GM19351 (cell line): ENCODE measurements around the gene STOML1.
"Not testable (repeated sequence)": the region's sequence is repeated elsewhere in the genome, so short reads cannot be mapped to it uniquely, and the experiment has no call there.

ENCODE experiments used
- ATAC-seq: cut with Tn5 transposase; IDR thresholded peaks from one replicate; pipeline ENCODE4 v1.9.1; 2021; ENCODE audit warnings: mild to moderate bottlenecking, moderate library complexity; ENCODE audit not compliant: unreplicated experiment

STOML1 gene

GRCh38 chr15:73988445-73988969 lies 3.6 kb downstream of the STOML1 start:
- ATAC-seq = no peak

DNA sequence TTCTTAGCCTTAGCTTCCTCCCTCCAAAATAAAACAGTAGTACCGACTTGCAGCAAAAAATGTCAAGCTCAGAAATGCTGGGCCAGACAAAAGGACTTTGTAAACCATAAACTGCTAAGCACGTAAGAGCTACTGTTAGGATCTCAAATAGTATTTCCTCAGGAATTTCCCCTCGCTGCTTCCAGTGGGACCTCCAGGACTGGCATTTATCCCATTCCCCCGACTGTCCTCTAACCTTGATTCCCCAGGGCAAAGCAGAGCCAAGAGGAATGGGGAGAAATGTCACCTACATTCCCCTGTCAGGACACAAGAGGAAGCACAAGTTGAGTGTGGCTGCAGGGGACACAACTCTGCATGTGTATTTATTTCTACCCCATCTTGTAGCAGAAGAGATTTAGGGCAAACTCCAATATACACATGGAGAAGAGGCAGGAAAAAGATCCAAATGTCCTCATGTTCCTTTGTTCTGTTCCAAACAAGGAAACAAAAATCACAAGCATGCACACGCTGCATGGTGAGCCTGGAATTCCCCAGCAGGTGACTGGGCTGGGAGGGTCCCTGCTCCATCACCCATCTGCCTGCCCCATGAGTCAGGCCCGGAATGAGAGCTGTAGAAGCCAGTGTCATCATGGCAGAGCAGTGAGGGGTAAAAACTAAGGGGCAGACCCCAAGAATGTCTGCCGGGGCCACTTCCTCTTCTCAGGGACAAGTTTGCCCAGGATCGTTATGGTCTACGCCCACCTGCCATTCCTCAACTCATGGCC lies 4.2 kb downstream of the STOML1 start:
- no peak for ATAC-seq

- no peak for ATAC-seq
Observed at GRCh38 chr15:73987250-73987649, 4.8 kb downstream of the STOML1 start.

DNA sequence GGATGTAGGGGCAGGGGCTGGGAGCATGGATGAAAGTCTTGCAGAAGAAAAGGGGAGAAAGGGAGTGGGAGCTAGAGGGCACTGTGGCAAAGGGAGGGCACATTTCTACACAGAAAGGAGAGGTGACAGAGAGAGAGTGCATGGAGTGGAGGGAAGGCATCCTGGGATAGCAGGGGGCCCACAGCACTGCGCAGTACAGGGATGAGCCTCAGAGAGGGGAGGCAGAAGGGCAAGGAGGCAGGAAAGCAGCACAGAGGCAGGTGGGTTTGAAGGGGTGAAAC lies 5.4 kb downstream of the STOML1 start:
- ATAC-seq = no peak

GRCh38 chr15:73986055-73986775 lies 5.9 kb downstream of the STOML1 start:
- ATAC-seq = no peak

GRCh38 chr15:73985101-73985873 lies 6.8 kb downstream of the STOML1 start:
- ATAC-seq = no peak

GRCh38 chr15:73984208-73984979 lies 7.7 kb downstream of the STOML1 start:
- no peak for ATAC-seq

DNA sequence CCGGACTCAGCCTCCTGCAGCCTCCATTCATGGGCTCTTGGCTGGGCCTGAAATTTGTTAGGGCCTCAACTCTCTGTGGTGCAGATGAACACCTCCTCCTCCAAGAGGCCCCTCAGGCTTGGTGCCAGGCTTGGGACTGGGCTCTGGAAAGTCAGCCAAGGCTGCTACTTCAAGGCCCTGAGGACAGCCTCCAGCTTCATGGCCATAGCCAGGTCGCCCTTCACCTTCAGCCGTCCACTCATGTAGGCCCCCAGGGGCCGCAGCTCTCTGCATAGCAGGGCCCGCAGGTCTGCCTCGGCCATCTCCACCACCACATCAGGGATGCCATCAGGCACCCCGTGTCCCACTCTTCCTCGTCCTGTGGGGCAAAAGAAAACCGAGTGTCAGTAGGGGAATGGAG lies 8.3 kb downstream of the STOML1 start:
- ATAC-seq = no peak

DNA sequence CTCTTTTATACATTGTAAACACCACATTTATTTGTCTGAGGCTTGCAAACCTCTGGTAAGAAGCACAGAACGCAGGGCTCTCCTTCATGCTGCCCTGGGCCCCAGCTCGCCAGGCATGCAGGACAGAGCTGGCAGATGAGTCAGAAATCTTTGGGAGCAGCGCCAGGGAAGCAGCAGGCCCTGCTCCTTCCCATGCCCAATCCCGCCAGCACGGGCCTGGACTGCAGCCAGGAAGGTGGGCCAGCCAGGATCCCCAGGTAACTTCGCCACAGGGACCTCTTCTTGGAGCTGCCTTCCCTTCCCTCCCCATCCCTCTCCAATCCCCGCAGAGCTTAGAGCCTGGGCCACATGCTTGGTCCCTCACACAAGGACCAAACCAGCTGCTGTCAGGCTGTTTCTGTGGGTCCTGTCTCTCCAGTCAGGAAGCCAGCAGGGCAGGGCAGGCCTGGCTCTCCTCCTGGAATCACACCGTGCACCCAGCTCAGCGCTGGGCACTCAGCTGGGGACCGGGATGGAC lies 8.8 kb downstream of the STOML1 start:
- ATAC-seq = no peak

DNA sequence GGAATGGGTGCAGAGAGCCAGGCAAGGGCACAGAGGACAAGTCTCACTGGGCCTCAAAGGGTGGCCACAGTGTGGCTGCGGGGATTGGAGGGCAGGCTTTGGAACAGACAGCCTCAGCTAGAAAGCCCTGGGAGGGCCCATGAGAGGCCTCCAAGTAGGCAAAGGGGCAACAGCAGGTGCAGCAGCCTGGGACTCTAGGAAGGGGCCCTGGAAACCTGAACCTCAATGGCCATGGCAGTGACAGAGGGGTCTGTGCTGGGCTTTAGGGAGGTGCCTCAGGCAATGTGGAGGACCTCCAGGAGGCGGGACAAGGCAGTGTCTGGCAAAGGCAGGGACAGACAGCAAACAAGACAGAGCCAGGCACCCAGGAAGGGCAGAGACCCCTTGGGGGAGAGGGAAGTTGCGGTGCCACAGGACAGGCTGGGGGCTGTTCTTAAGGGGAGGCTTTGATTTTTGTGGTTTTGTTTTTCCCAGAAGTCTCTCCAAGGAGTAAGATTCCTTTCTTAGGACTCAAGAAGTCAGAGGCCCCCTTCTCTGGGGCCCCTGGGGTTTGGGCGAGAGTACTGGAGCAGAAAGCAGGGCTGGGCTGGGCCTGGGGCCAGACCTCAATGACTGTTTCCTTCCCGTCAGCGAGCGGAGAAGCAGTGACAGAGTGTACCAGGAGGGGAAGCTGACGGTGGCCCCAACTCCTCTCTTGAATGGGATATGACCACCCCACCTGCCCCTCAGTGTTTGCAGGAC lies 9.7 kb downstream of the STOML1 start:
- no peak for ATAC-seq

- ATAC-seq = no peak
Observed at GRCh38 chr15:73981761-73982221, 10.3 kb downstream of the STOML1 start.

DNA sequence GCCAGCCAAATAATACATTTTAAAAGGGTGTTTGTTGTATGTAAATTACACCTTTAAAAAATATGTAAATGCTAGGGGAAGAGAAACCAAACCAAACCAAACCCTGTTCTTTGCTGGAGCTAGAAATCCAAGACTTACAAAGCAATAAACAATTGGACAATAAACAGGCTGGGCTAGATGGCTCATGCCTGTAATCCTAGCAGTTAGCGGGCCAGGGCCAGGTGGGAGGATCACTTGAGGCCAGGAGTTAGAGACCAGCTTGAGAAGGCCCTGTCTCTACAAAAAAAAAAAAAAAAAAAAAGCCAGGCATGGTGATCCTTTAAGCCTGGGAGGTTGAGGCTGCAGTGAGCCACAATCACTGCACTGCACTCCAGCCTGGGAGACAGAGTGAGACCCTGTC lies 12.5 kb downstream of the STOML1 start:
- ATAC-seq = no peak

GRCh38 chr15:73978896-73979295 lies 13.2 kb downstream of the STOML1 start:
- ATAC-seq = no peak

GRCh38 chr15:73975440-73976125 lies 16.5 kb downstream of the STOML1 start:
- not testable (repeated sequence) for ATAC-seq

DNA sequence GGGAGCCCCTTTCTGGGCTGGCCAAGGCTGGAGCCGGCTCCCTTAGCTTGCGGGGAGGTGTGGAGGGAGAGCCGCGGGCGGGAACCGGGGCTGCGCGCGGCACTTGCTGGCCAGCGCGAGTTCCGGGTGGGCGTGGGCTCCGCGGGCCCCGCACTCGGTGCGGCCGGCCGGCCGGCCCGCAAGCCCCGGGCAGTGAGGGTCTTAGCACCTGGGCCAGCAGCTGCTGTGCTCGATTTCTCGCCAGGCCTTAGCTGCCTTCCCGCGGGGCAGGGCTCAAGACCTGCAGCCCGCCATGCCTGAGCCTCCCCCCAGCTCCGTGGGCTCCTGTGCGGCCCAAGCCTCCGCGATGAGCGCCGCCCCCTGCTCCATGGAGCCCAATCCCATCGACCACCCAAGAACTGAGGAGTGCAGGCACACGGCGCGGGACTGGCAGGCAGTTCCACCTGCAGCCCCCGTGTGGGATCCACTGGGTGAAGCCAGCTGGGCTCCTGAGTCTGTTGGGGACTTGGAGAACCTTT lies 18.4 kb downstream of the STOML1 start:
- not testable (repeated sequence) for ATAC-seq

- no peak for ATAC-seq
Observed at GRCh38 chr15:73972984-73973682, 19.0 kb downstream of the STOML1 start.

GRCh38 chr15:73969151-73969759 lies 22.8 kb downstream of the STOML1 start:
- no peak for ATAC-seq

DNA sequence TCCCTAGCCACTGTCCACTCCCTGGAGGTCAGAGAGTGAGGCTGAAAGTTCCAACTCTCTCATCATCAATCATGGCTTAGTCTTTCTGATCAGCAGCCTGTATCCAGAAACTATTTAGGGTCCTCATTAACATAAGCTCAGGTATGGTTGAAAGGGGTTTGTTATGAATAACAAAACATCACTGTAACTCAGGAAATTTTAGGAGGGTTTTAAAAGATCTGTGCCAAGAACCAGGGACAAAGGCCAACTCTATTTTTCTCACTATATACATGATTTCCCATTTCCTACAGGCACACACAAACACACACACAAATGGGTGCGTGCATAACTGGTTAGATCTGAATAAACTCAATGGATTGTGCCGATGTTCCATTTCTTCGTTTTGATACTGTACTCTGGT lies 23.6 kb downstream of the STOML1 start:
- no peak for ATAC-seq
